ENCODE results near the gene SLC3A2.
A peak's percentile ranks its signal among the peaks of the same experiment; 100 is the strongest.

The SLC3A2 gene

DNA sequence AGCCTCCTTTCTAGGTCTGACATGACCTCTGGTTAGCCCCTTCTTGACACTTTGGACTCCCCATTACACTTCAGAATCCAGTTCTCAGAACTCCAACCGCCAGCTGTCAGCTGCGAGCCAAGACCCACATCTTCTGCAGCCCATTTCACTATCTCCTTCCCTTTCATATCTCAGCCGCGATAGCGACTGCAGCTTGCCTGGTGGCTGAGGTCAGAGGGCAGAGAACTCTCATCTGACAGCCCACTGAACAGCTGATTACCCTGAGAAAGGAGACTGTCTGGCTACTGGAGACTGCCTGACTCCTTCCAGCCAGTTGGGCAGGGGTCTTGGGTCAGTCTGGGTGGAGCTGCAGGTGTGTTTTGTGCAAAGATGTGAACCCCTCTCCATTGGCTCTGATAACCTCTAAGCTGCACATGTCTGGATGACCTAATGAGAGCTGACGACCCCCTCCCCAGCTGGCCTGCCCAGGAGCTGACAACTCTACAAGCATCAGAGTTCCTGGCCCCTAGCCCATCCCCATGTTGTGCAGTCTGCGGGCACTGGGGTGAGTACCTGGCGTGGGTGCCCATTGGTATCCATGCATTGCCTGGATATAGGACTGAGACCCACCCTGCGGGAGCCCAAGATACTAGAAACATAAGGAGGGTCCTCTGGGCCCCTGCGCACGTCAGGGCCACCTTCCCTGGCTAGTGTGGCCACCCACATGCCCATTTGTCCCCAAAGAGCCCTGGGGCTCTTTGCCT, 39.4 kb downstream of the SLC3A2 start:
- DNase-seq: no peak
- Mint-ChIP-seq H3K27ac (no peak overlapping the region), H3K4me1 (peaks cover 11 to 20% of the 10 kb centered on the region in 2 donors), H3K4me3 (no peak overlapping the region), H3K9me3 (no peaks in the 10 kb centered on the region), H3K36me3 (no peaks in the 10 kb centered on the region), H3K27me3 (peaks cover 50 to 59% of the 10 kb centered on the region in 2 donors)
- ATAC-seq (replicated peaks): no peak

DNA sequence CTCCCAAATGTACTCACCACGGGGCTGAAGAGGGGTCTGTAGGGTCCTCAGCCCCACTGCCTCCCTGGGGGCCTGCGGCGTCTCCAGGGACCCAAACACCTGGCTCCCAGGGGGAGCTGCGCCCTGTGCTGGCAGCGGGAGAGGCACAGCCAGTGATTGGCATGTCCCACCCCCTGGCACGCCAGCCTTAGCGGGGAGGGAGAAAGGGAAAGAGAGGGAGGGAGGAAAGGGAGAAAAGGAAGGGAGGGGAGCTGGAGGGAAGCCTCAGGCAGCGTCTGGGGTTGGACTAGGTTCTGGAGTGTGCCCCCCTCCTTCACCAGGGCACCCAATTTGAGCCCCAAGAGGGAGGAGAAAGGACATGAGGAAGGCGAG, 40.5 kb downstream of the SLC3A2 start, which contains the start of gene CHRM1:
TSS of gene CHRM1 (minus strand) at position 163 of the 372 bp plus-strand sequence. CDS start 10,263 bp downstream, outside the sequence.
- DNase-seq: no peak
- Mint-ChIP-seq H3K36me3 (no peaks in the 10 kb centered on the region), H3K4me3 (no peak within 1 kb of the TSS), H3K9me3 (no peaks in the 10 kb centered on the region), H3K27me3 (peaks cover 59 to 66% of the 10 kb centered on the region in 2 donors), H3K4me1 (peaks cover 16 to 31% of the 10 kb centered on the region in 2 donors), H3K27ac (no peak within 1 kb of the TSS)
- no peak for ATAC-seq (replicated peaks)

DNA sequence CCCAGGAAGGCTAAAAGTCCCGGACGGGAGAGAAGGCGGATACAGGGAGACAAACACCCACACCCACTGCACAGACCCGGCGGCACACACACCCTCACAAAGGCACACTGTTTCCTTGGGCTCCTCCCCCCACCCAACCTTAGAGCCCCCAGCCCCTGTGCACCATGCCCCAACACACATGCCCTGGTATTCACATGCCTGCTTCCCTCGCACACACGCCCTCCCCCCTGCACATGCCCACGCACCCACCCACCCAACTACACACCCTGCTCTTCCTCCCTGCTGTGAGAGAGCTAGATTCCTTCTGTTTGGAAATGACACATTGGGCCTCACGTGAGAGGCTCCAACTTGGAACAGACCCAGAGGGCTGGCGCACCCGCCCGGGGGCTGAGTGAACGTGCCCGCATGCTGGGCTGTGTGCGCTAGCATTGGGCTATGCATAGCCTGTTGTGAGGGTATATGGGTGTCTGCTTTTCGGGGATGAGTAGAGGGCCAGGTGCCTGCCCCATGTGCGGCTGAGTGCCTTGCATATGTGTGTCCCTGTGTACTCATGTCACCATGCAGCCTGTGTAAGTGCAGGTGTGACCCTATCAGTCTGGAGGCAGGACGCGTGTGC, 41.0 kb downstream of the SLC3A2 start:
- ATAC-seq (replicated peaks): peak in 1 of 2 donors; percentile 9
- no peak for DNase-seq
- H3K9me3 Mint-ChIP-seq: no peaks in the 10 kb centered on the region
- no peak overlapping the region for H3K27ac Mint-ChIP-seq
- H3K4me3 Mint-ChIP-seq: no peak overlapping the region
- peaks cover 19 to 36% of the 10 kb centered on the region in 2 donors for H3K4me1 Mint-ChIP-seq
- peaks cover 64 to 70% of the 10 kb centered on the region in 2 donors for H3K27me3 Mint-ChIP-seq
- no peaks in the 10 kb centered on the region for H3K36me3 Mint-ChIP-seq

DNA sequence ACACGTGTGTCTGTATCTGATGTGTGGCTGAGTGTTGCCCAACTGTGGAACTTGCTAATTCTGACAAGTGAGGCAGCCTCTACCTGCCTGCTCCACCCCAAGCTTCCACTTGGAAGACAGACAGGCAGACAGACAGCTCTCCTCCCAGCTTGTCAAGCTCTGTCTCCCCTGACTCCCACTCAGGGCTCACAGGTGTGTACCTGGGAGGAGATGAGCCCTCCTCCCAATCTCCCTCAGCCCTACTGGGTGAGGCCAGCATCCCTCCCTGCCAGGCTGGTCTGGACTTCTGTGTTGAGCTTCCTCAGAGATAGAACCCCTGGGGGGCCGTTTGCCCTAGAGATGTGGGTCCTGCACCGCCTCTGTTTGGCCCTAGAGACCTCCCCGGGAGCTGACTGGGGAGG, 41.5 kb downstream of the SLC3A2 start:
- no peaks in the 10 kb centered on the region for H3K36me3 Mint-ChIP-seq
- peaks cover 19 to 37% of the 10 kb centered on the region in 2 donors for H3K4me1 Mint-ChIP-seq
- peaks cover 65 to 71% of the 10 kb centered on the region in 2 donors for H3K27me3 Mint-ChIP-seq

DNA sequence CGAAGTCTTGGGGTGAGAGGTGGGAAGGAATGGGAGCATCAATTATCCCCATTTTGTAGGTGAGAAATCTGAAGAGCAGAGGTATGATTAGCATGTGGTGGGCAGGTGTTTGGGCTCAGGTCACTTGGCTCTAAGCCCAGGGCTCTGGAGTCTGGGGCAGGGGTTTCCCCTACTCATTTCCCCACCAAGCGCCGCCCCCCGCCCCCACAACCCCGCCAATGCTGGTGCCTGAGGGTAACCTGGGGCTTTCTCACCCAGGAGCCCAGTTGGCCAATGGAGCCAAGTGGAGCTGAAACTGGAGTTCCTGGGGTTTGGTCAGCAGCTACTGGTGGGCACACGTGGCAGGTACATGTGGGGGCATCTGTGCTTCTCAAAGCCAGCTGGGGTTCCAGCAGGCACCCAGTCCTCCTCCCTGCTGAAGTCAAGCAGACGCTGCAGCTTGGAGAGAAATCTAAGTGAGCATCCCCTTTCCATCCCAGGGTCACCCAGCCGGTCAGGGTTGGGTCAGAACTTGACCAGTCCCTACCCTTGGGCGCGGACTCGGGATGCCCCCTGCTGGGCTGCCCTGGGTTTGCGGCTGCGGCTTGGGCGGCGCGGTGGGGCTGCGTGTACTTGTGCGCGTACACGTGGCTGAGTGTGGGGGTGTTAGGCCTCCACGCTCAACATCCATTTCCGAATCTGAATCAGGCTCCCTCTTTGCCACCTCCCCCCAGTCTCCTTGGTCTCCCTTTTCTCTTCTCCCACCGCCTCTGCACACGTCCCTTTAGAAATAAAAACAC, 42.1 kb downstream of the SLC3A2 start:
- Mint-ChIP-seq H3K4me3 (peak overlapping the region in 1 of 2 donors; percentile 9), H3K9me3 (no peaks in the 10 kb centered on the region), H3K27me3 (peaks cover 70 to 78% of the 10 kb centered on the region in 2 donors), H3K36me3 (no peaks in the 10 kb centered on the region), H3K4me1 (peaks cover 19 to 37% of the 10 kb centered on the region in 2 donors), H3K27ac (no peak overlapping the region)
- no peak for DNase-seq
- peak; percentile 38 to 42 for ATAC-seq (replicated peaks)

More for the DNA sequence above, 41.5 kb downstream of the SLC3A2 start:
- Mint-ChIP-seq H3K9me3 (no peaks in the 10 kb centered on the region), H3K27ac (no peak overlapping the region), H3K4me3 (no peak overlapping the region)
- ATAC-seq (replicated peaks) (peak in 1 of 2 donors; percentile 13), DNase-seq (no peak)

DNA sequence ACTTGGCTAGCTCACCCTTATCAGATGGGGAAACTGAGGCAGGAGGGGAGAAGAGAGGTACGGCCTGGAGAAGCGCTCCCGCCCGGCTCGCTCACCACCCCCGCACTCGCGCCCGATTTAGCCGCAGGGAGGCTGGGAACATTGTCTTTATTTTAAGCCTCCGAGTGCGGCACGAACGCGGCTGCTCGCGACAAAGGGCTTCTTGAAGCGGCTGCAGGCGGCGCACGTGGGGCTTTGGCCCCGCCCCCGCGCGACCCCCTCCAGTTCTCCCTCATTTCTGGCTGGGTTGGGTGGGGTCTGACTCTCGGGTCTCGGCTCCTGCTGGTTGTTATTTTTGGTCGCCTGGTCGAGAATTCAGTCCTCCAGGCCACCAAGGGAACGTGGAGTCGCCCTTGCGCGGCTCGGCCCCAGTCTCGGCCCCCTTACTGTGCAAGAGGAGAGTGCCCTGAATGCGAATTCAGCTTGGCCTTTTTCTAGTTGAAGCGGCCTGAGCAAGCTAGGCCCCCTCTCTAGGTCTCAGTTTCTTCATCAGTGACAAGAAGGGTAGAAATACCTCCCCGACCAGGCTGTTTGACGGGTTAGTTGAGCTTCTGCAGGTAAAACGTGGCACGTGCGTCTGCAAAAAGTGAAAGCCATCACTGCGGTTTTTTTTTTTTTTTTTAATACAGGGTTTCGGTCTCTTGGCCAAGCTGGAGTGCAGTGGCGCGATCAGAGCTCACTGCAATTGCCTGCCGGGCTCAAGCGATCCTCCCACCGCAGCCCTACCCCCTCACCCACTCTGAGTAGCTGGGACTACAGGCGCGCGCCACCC, 43.1 kb downstream of the SLC3A2 start:
- peaks cover 74 to 80% of the 10 kb centered on the region in 2 donors for H3K27me3 Mint-ChIP-seq
- ATAC-seq (replicated peaks) (peak; percentile 58 to 74), DNase-seq (no peak)
- peak overlapping the region; percentile 60 to 66 for H3K4me3 Mint-ChIP-seq
- peaks cover 19 to 37% of the 10 kb centered on the region in 2 donors for H3K4me1 Mint-ChIP-seq
- no peaks in the 10 kb centered on the region for H3K36me3 Mint-ChIP-seq
- no peak overlapping the region for H3K27ac Mint-ChIP-seq
- H3K9me3 Mint-ChIP-seq: no peaks in the 10 kb centered on the region

DNA sequence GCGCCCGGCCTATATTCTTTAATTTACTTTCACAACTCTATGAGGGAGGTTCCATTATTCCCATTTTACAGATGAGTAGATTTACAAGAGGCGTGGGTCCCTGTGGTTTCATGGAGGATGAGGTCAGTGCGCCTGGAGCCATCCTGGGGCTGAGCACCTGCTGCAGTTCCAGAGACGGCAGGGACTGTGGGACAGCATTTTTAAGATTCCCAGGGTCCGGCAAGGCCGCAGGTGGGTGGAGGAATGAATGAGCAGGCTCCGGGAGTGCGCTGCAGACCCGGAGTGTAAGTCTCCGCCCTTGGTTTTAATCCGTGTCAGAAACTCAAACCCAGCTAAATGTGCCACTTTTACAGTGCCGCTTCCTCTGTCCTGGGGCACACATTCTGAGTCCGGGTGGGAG, 44.6 kb downstream of the SLC3A2 start:
- peaks cover 76 to 84% of the 10 kb centered on the region in 2 donors for H3K27me3 Mint-ChIP-seq
- peaks cover 19 to 37% of the 10 kb centered on the region in 2 donors for H3K4me1 Mint-ChIP-seq
- no peak for DNase-seq
- no peak overlapping the region for H3K27ac Mint-ChIP-seq
- H3K9me3 Mint-ChIP-seq: no peaks in the 10 kb centered on the region
- no peaks in the 10 kb centered on the region for H3K36me3 Mint-ChIP-seq
- H3K4me3 Mint-ChIP-seq: peak overlapping the region; percentile 62 to 69
- no peak for ATAC-seq (replicated peaks)

- H3K4me3 Mint-ChIP-seq: peak overlapping the region; percentile 62 to 69
- H3K27me3 Mint-ChIP-seq: peaks cover 76 to 84% of the 10 kb centered on the region in 2 donors
- no peaks in the 10 kb centered on the region for H3K9me3 Mint-ChIP-seq
- H3K36me3 Mint-ChIP-seq: no peaks in the 10 kb centered on the region
- ATAC-seq (replicated peaks): no peak
- DNase-seq: no peak
- H3K27ac Mint-ChIP-seq: peak overlapping the region; percentile 37
- H3K4me1 Mint-ChIP-seq: peaks cover 19 to 37% of the 10 kb centered on the region in 2 donors
Measured at GRCh38 chr11:62925745-62926679, 45.3 kb downstream of the SLC3A2 start.

DNA sequence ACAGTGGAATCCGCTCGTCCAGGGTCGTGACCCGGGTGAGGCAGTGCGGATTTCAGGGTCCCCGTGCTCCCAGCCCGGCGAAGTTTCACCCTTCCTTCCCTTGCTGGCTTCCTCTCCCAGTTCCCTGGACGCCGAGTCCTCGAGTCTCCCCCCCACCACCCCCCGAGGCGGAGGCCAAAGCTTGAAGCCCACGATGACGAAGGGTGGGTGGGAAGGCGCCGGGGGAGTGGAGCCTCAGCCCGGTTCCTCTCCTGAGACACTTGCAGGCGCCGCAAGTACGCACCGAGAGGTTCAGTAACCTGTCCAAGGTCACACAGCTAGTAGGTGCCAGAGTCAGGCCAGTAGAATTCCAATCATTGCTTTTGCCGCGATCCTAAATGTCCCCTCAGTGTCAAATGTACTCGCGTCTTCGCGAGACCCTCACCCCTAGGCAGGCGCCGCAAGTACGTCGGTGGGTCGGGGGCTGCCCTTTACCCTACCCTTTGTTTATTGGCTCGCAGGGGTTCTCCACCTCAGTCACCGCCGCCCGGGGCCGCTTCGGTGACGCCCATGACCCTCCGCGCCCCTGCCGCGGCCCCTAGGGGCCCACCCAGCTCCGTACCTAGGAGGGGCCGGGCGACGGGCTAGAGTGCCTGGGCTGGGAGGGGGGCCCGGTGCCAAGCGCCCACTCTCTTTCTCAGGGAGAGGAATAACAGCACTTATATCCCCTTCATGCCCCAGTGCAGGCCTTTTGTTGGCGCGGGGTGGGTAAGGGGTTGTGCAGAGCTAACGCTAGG, 46.2 kb downstream of the SLC3A2 start:
- no peak for DNase-seq
- no peak for ATAC-seq (replicated peaks)
- H3K27ac Mint-ChIP-seq: peak overlapping the region; percentile 37
- H3K4me1 Mint-ChIP-seq: peaks cover 19 to 37% of the 10 kb centered on the region in 2 donors
- H3K4me3 Mint-ChIP-seq: peak overlapping the region; percentile 56 to 69
- no peaks in the 10 kb centered on the region for H3K36me3 Mint-ChIP-seq
- H3K9me3 Mint-ChIP-seq: no peaks in the 10 kb centered on the region
- peaks cover 75 to 84% of the 10 kb centered on the region in 2 donors for H3K27me3 Mint-ChIP-seq

DNA sequence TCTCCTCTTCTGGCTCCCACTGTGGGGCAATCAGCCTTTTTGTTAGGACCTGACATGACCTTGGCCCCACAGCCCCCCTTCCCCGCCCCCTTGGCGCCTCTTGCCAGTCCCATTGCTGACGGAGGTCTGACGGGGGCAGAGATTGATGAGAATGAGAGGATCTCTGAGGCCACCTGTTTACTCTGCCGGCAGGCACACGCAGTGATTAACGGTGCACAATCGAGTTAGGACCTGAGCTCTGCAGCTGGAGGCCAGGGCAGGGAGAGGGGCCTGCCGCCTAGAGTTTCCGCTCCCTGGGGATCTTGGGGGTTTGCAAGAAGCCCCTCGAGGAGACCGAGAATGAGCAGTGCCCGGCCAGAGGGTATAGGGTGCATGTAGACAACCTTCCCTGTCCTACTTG, 47.3 kb downstream of the SLC3A2 start:
- ATAC-seq (replicated peaks): no peak
- Mint-ChIP-seq H3K4me1 (peaks cover 14 to 29% of the 10 kb centered on the region in 2 donors), H3K9me3 (no peaks in the 10 kb centered on the region), H3K27me3 (peaks cover 69 to 82% of the 10 kb centered on the region in 2 donors), H3K36me3 (no peaks in the 10 kb centered on the region), H3K4me3 (no peak overlapping the region), H3K27ac (no peak overlapping the region)
- no peak for DNase-seq

GRCh38 chr11:62930157-62930556, 49.5 kb downstream of the SLC3A2 start:
- Mint-ChIP-seq H3K4me3 (no peak overlapping the region), H3K36me3 (no peaks in the 10 kb centered on the region), H3K9me3 (no peaks in the 10 kb centered on the region), H3K27ac (no peak overlapping the region), H3K4me1 (peaks cover 8 to 17% of the 10 kb centered on the region in 2 donors), H3K27me3 (peaks cover 68 to 77% of the 10 kb centered on the region in 2 donors)
- no peak for DNase-seq
- ATAC-seq (replicated peaks): no peak

- H3K9me3 Mint-ChIP-seq: no peaks in the 10 kb centered on the region
- no peak for ATAC-seq (replicated peaks)
- H3K4me1 Mint-ChIP-seq: peaks cover 5 to 12% of the 10 kb centered on the region in 2 donors
- no peak for DNase-seq
- no peak overlapping the region for H3K4me3 Mint-ChIP-seq
- H3K27me3 Mint-ChIP-seq: peaks cover 63 to 72% of the 10 kb centered on the region in 2 donors
- no peak overlapping the region for H3K27ac Mint-ChIP-seq
- no peaks in the 10 kb centered on the region for H3K36me3 Mint-ChIP-seq
Measured at GRCh38 chr11:62930666-62931065, 50.0 kb downstream of the SLC3A2 start.
